Suprapubic skin (tissue), 4 donors: ENCODE measurements around the gene PKN2. TPM values are rescaled to one million over a fixed set of nuclear protein-coding genes. Genes with fewer than 3 reads are reported as not detected.

Experiments used
- DNase-seq, 2 donors: peaks; one replicate each; pipeline ENCODE4 v3.0.0-alpha.2; 2019; ENCODE audit warnings: low spot score in 2 of 2
- H3K27ac ChIP-seq: fragments of 200-600 bp; sonication (generic); one replicate; pipeline ENCODE4 v1.5.1; 2019
- H3K27me3 ChIP-seq: fragments of 200-600 bp; sonication (generic); one replicate; pipeline ENCODE4 v1.5.1; 2019
- H3K36me3 ChIP-seq: fragments of 200-600 bp; sonication (generic); one replicate; pipeline ENCODE4 v1.5.1; 2019
- H3K4me1 ChIP-seq: fragments of 200-600 bp; sonication (generic); one replicate; pipeline ENCODE4 v1.5.1; 2019
- H3K4me3 ChIP-seq: fragments of 200-600 bp; sonication (generic); one replicate; pipeline ENCODE4 v1.5.1; 2019; ENCODE audit warnings: mild to moderate bottlenecking
- H3K9me3 ChIP-seq: fragments of 200-600 bp; sonication (generic); one replicate; pipeline ENCODE4 v1.5.1; 2019
- EP300 ChIP-seq: sonication (generic); formaldehyde crosslinking; IDR thresholded peaks from one replicate; pipeline ENCODE4 v1.6.1; 2017; ENCODE audit warnings: antibody characterized with exemption
- POLR2A ChIP-seq, 2 donors: fragments of 450-650 bp; IDR thresholded peaks; one replicate each; pipeline ENCODE4 v1.6.1; 2017; ENCODE audit warnings: antibody characterized with exemption in 2 of 2, mild to moderate bottlenecking in 2 of 2, moderate library complexity in 2 of 2
- POLR2AphosphoS5 ChIP-seq, 3 donors: sonication (generic); formaldehyde crosslinking; IDR thresholded peaks; one replicate each; pipeline ENCODE4 v1.6.1; 2017; ENCODE audit warnings: antibody characterized with exemption in 3 of 3
- WGBS: methylation state at CpG from one replicate; pipeline ENCODE4 v1.1.5; 2018; 5-methylcytosine and 5-hydroxymethylcytosine counted together
- total RNA-seq, 4 donors: library from RNA; depleted of rRNA; stranded (reverse); fragments of >200 nt; gene quantifications; one replicate each; pipeline ENCODE4 v1.1.0, GENCODE V29; 2016
- TF ChIP-seq, protein P1 (sequence below), 2 donors: fragments of 200-600 bp in 1 of 2; fragments of 450-650 bp in 1 of 2; sonication (generic) in 1 of 2; IDR thresholded peaks; one replicate each; pipeline ENCODE4 v1.5.1; 2016 to 2019; ENCODE audit warnings: antibody characterized with exemption in 2 of 2, mild to moderate bottlenecking in 1 of 2, moderate library complexity in 1 of 2

The PKN2 gene
- total RNA-seq, 4 donors from 2014 or later, result 17.7 to 68.2 (median 33.6) TPM

DNA sequence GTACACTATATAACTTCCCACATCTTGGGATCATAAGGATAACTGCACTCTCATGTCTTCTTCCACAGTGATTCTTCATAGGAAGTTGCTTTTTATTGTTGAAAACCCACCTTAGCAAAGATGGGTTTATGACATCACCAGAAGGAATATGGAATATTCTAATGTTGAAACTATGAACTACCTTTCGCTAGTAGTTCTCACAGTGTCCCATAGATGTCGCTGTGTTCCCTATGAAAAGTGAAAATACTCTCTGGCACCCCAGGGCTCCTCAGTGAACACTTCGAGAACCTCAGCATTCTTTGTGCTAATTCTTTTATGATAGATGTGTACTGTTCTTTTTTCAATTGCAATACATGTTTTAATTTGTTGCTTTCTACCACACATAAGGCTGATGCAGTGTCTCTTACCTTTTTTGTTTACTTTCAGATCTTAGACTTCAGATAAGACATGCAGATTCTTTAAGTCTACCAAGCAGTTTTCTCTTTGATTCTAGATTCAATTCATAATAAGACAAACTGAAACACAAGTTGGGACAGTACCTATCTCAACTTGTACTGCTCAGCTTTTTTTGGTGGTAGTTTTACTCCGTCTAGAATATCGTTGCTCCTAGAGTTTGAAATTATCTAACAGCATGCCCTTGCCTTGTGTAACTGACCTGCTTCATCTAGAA, 116.4 kb downstream of the PKN2 start:
- no peak overlapping the region for H3K27ac ChIP-seq
- TF ChIP-seq EP300, result no peak
- TF ChIP-seq, protein P1, sequence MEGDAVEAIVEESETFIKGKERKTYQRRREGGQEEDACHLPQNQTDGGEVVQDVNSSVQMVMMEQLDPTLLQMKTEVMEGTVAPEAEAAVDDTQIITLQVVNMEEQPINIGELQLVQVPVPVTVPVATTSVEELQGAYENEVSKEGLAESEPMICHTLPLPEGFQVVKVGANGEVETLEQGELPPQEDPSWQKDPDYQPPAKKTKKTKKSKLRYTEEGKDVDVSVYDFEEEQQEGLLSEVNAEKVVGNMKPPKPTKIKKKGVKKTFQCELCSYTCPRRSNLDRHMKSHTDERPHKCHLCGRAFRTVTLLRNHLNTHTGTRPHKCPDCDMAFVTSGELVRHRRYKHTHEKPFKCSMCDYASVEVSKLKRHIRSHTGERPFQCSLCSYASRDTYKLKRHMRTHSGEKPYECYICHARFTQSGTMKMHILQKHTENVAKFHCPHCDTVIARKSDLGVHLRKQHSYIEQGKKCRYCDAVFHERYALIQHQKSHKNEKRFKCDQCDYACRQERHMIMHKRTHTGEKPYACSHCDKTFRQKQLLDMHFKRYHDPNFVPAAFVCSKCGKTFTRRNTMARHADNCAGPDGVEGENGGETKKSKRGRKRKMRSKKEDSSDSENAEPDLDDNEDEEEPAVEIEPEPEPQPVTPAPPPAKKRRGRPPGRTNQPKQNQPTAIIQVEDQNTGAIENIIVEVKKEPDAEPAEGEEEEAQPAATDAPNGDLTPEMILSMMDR (IDR thresholded peaks at IDR 0.05), result peak; percentile 18 to 43
- no peaks in the 10 kb centered on the region for H3K9me3 ChIP-seq
- peaks cover 51% of the 10 kb centered on the region for H3K36me3 ChIP-seq
- H3K4me1 ChIP-seq, result no peaks in the 10 kb centered on the region
- WGBS, result 90% methylated on average over 5 of the region's 5 CpGs
- no peak overlapping the region for H3K4me3 ChIP-seq
- H3K27me3 ChIP-seq, result no peaks in the 10 kb centered on the region
- no peak for DNase-seq

DNA sequence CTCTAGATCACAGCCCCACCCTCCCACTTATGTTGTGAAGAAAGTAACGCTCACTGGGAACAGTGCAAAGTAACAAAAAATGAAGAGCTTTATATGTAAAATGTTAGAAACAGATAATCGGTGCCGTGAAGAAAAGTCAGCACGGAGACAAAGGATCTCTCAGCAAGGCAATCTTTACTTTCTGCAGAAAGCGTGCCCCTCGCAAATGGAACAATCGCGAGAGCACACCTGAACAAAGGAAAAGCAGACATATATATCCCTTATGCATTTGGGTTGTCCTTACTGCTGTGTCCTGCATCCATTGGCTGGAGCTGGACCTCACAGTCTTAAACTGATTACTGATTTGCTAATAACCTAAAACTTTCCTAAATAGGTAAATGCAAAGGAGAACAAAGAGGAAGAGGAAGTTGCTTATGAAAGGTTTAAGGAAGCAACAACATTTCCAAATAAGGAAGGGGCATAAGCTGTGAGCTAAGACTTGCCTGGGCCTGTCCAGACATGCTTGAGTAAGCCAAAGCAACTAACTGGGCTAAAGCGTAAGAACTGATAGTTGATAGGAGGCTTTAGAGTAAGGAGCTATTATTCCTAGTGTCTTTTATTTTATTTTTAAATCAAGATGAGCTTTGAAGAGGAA, 117.6 kb downstream of the PKN2 start:
- Histone ChIP-seq H3K4me1 (no peaks in the 10 kb centered on the region), H3K9me3 (no peaks in the 10 kb centered on the region), H3K36me3 (peaks cover 54% of the 10 kb centered on the region), H3K27ac (no peak overlapping the region), H3K27me3 (no peaks in the 10 kb centered on the region), H3K4me3 (no peak overlapping the region)
- WGBS, result 93% methylated on average over 9 of the region's 9 CpGs
- TF ChIP-seq POLR2A (IDR thresholded peaks at IDR 0.05) (no peak), EP300 (no peak), POLR2AphosphoS5 (IDR thresholded peaks at IDR 0.05) (no peak)
- TF ChIP-seq, protein P1 (IDR thresholded peaks at IDR 0.05), result no peak
- DNase-seq, result no peak

DNA sequence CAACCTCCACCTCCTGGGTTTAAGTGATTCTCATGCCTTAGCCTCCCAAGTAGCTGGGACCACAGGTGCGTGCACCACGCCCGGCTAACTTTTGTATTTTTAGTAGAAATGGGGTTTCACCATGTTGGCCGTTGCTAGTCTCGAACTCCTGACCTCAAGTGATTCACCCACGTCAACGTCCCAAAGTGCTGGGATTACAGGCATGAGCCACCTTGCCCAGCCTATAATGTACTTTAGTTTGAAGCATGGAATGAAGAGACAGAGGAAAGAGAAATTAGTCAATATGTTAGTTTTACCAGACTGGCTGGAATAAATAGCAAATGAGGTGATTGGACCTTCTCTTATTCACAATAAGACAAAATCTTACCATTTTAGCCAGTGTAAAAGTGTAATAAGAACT, 118.3 kb downstream of the PKN2 start:
- TF ChIP-seq, protein P1 (IDR thresholded peaks at IDR 0.05), result no peak
- TF ChIP-seq EP300, result no peak
- TF ChIP-seq POLR2AphosphoS5 (IDR thresholded peaks at IDR 0.05), result no peak
- no peak for TF ChIP-seq POLR2A (IDR thresholded peaks at IDR 0.05)
- H3K4me1 ChIP-seq, result no peaks in the 10 kb centered on the region
- no peak overlapping the region for H3K4me3 ChIP-seq
- 96% methylated on average over 7 of the region's 7 CpGs for WGBS
- no peak overlapping the region for H3K27ac ChIP-seq
- H3K36me3 ChIP-seq, result peaks cover 54% of the 10 kb centered on the region
- no peaks in the 10 kb centered on the region for H3K27me3 ChIP-seq
- no peak for DNase-seq
- no peaks in the 10 kb centered on the region for H3K9me3 ChIP-seq

DNA sequence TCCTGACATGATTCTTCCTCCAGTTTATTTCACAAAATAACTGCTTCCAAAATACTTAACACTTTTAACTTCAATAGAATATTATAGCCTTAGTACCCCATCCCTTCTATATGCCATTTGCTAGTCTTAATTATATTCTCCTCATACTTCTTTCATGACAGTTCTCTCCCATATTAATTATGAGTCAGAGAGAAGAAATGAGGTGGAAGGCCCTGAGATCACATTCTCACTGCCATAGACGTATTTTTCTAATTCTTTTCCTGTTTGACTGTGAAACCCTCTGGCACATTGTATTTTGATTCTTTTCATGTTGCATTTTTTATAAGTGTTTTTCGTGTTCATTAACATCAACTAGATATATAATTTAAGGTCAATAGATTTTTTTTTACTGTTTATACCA, 118.9 kb downstream of the PKN2 start:
- peaks cover 59% of the 10 kb centered on the region for H3K36me3 ChIP-seq
- H3K27me3 ChIP-seq, result no peaks in the 10 kb centered on the region
- no peaks in the 10 kb centered on the region for H3K4me1 ChIP-seq
- DNase-seq, result no peak
- H3K9me3 ChIP-seq, result no peaks in the 10 kb centered on the region
- TF ChIP-seq EP300 (no peak), POLR2AphosphoS5 (IDR thresholded peaks at IDR 0.05) (no peak), POLR2A (IDR thresholded peaks at IDR 0.05) (no peak)
- TF ChIP-seq, protein P1 (IDR thresholded peaks at IDR 0.05), result no peak
- no peak overlapping the region for H3K4me3 ChIP-seq
- 85% methylated on average over 2 of the region's 2 CpGs for WGBS
- H3K27ac ChIP-seq, result no peak overlapping the region

DNA sequence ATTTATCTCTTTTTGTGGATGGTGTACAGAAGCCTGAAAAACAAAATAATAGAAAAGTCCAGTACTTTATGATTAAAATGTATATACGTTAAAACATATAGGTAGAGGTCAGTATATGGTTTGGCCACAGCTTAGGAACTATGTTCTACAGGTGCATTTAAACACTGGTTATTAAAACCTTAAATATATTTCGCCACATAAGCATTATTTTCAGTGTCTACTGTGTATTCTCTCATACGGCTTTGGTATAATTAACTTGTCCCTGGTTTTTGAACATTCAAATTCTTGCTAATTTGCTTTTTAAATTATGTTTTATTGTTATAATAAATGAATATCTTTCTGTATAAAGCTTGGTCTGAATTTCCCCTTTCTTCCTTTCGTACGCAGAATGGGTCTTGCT, 119.4 kb downstream of the PKN2 start:
- Histone ChIP-seq H3K36me3 (peaks cover 64% of the 10 kb centered on the region), H3K27ac (no peak overlapping the region), H3K27me3 (no peaks in the 10 kb centered on the region), H3K9me3 (no peaks in the 10 kb centered on the region), H3K4me3 (no peak overlapping the region), H3K4me1 (no peaks in the 10 kb centered on the region)
- no peak for DNase-seq
- 96% methylated on average over 5 of the region's 5 CpGs for WGBS
- TF ChIP-seq EP300, result no peak
- no peak for TF ChIP-seq POLR2AphosphoS5 (IDR thresholded peaks at IDR 0.05)
- TF ChIP-seq, protein P1 (IDR thresholded peaks at IDR 0.05), result no peak
- no peak for TF ChIP-seq POLR2A (IDR thresholded peaks at IDR 0.05)
